Muscle layer of duodenum (tissue), 2 donors: Measurements from ENCODE around the gene NTN1.

Experiments used
- H3K27ac ChIP-seq: one replicate; pipeline ENCODE4 v1.7.0; 2013; ENCODE audit warnings: mild to moderate bottlenecking, low read length
- H3K27me3 ChIP-seq: one replicate; pipeline ENCODE4 v1.7.0; 2013; ENCODE audit warnings: low read depth, mild to moderate bottlenecking, control low read depth, low read length
- H3K36me3 ChIP-seq, 2 donors: one replicate each; pipeline ENCODE4 v1.7.0; 2013; ENCODE audit warnings: low read length in 2 of 2, control low read depth in 1 of 2, mild to moderate bottlenecking in 1 of 2; ENCODE audit not compliant: insufficient read depth in 2 of 2, control insufficient read depth in 1 of 2
- H3K4me1 ChIP-seq, 2 donors: one replicate each; pipeline ENCODE4 v1.7.0; 2013; ENCODE audit warnings: low read length in 2 of 2, mild to moderate bottlenecking in 2 of 2, control low read depth in 1 of 2, moderate library complexity in 1 of 2; ENCODE audit not compliant: insufficient read depth in 2 of 2, control insufficient read depth in 1 of 2
- H3K4me3 ChIP-seq, 2 donors: one replicate each; pipeline ENCODE4 v1.7.0; 2013; ENCODE audit warnings: low read length in 2 of 2, low read depth in 1 of 2, mild to moderate bottlenecking in 1 of 2
- H3K9me3 ChIP-seq, 2 donors: one replicate each; pipeline ENCODE4 v1.7.0; 2013; ENCODE audit warnings: low read length in 2 of 2, control low read depth in 1 of 2, mild to moderate bottlenecking in 1 of 2; ENCODE audit not compliant: control insufficient read depth in 1 of 2
- donor health status: healthy.

The NTN1 gene

DNA sequence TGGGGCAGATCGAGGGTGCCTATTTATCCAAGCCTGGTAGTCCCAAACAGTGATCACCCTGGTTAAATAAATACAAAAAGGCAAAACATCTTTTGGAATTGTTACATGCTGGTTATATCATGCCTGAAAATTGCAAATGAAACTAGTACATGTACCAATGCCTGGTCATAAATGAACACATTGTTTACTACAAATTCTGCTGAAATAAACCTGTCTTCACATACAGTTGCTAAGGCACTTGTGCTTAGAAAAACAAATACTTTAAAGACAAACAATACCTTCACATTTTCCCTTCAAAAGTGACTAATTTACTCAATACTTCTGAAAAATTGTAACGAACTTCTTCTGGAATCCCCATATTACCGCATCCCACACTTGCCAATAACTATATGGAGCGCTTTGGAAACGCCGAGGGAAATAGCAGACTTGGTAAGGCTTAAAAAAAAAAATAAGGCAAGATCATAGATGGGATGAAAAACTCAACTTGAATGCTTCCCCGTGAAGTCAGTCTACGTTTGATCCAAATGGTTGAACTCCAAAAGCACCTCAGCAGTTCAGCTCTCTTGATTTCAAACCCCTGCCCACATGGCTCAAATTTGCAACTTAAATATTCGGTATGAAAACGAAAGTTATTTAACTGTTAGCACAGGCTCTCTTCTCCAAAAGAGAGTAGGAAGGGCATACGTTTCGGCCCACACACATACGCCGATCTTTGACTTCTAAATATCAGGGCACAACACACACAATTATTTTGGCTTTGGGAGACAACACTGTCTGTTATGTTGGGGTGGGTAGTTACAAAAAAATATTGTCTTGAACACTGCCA lies 264.5 kb downstream of the NTN1 start:
- H3K36me3 ChIP-seq: no peaks in the 10 kb centered on the region
- peak overlapping the region; percentile 68 for H3K27ac ChIP-seq
- H3K4me1 ChIP-seq: peaks cover 7 to 25% of the 10 kb centered on the region in 2 donors
- H3K9me3 ChIP-seq: no peaks in the 10 kb centered on the region
- peak overlapping the region in 1 of 2 donors; percentile 30 for H3K4me3 ChIP-seq
- no peaks in the 10 kb centered on the region for H3K27me3 ChIP-seq

DNA sequence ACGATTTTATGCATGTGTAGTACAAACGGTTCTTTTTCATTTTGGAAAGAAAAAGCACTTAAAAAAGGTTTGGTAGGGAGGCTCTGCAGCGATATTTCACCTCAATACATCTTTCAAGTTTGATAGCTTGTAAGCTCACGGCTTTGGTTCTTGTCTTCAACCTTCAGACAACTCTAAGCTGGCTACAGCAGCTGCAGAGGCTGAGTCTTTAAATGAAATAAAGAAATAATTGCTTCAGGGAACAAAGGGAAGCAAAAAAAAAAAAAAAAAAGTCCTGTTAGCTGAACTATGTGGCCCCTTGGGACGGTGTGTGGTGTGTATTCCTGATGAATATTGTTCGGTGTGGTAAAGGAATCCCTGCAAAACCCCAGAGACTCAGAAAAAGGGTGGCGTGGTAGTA lies 265.1 kb downstream of the NTN1 start:
- Histone ChIP-seq H3K4me3 (peak overlapping the region in 1 of 2 donors; percentile 30), H3K27me3 (no peaks in the 10 kb centered on the region), H3K9me3 (no peaks in the 10 kb centered on the region), H3K4me1 (peaks cover 7 to 19% of the 10 kb centered on the region in 2 donors), H3K36me3 (no peaks in the 10 kb centered on the region), H3K27ac (peak overlapping the region; percentile 68)

DNA sequence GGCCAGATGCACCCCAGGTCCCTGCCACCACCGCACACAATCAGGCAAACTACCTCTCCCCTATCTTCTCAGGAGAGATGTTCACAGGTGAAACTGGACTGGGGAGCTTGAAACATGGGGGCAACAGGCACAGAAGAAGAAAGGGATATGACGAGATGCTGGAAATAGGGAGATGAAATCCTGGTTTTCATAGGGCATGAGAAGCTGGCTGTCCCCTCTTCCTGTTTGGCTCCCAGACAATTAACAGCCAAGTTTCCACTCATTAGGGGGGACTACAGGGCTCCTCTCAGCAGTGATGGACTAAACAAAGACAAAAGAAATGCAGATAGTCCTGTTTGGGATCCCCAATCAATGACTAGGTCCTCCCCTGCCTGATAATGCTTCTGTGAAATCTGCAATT lies 266.0 kb downstream of the NTN1 start:
- Histone ChIP-seq H3K27me3 (no peaks in the 10 kb centered on the region), H3K27ac (no peak overlapping the region), H3K9me3 (no peaks in the 10 kb centered on the region)

DNA sequence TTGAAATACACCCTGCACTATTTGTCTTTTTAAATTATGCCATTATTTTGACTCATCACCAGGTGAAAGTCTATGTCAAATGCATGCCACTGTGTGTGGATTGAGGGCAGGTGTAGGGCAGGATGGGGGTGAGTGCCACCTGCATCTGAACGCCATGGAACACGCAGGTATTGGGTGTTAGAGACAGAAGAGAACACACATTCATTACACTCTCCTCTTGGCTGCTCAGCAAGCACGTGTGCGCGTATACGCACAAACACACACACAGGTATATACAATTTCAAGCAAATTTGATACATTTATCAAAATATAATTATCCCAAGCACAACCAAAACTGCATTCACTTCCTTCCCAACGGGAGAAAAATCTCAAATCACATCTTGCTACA lies 268.9 kb downstream of the NTN1 start:
- Histone ChIP-seq H3K27ac (no peak overlapping the region), H3K4me3 (no peak overlapping the region), H3K27me3 (no peaks in the 10 kb centered on the region), H3K36me3 (no peaks in the 10 kb centered on the region), H3K9me3 (no peaks in the 10 kb centered on the region), H3K4me1 (peaks cover 13 to 41% of the 10 kb centered on the region in 2 donors)

More for the DNA sequence above, 266.0 kb downstream of the NTN1 start:
- Histone ChIP-seq H3K4me1 (peaks cover 14 to 26% of the 10 kb centered on the region in 2 donors), H3K4me3 (no peak overlapping the region), H3K36me3 (no peaks in the 10 kb centered on the region)

DNA sequence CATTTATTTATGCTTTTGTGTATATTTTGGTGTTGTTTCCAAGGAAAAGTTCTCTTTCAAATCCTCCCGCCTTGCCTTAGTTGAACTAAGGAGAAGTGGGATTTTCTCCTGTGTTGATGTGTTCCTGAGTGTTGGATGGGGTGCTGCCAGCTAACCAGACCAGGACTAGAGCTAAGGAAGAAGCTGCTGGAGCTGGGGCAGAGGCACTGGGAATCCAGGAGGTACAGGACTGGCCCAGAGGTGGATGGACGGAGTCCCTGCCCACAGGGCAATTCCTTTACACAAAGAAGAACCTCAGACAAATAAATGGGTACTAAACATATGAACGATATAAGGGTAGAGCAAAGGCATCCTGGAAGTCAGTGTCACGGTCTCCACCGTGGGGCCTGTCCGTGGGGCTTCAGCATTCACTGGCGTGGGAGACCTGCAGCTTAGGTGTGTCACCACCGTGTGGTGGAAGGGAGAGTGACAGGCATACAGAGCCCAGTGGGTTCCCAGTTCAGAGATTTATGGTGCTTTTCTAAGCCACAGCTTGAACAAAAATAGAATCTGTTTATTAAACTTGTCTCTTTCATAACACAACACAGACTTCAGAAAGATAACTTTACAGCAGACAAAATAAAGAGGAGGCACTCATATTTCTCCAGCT lies 270.7 kb downstream of the NTN1 start:
- peak overlapping the region; percentile 79 for H3K27ac ChIP-seq

DNA sequence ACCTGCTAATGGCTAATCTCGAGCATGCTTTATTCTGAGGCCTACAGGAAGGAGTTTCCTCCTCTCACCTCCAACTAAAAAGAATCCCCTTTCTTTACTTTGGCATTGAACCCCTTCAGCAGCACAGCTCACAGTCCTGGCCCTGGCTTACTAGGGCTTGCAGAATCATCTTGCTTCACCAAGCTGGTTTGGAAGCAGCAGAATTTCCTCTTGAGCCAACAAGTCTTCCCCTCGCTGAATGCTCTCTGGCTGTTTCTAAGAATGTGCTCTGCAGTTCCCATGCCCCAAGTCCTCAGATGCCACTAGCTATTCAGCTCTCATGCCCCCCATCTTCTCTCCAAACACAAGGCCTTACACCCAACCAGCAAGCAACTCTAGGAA lies 271.2 kb downstream of the NTN1 start:
- H3K36me3 ChIP-seq: no peaks in the 10 kb centered on the region
- no peaks in the 10 kb centered on the region for H3K9me3 ChIP-seq
- no peaks in the 10 kb centered on the region for H3K27me3 ChIP-seq
- peaks cover 8 to 31% of the 10 kb centered on the region in 2 donors for H3K4me1 ChIP-seq
- H3K27ac ChIP-seq: peak overlapping the region; percentile 79
- H3K4me3 ChIP-seq: no peak overlapping the region

More for the DNA sequence above, 270.7 kb downstream of the NTN1 start:
- Histone ChIP-seq H3K36me3 (no peaks in the 10 kb centered on the region), H3K4me3 (no peak overlapping the region), H3K4me1 (peaks cover 8 to 31% of the 10 kb centered on the region in 2 donors), H3K9me3 (no peaks in the 10 kb centered on the region), H3K27me3 (no peaks in the 10 kb centered on the region)
